ENCODE measurements around the gene XKR7. TPM values are rescaled to one million over a fixed set of nuclear protein-coding genes. Genes with fewer than 3 reads are reported as not detected.

Gene XKR7
- total and polyA plus RNA-seq, 9 donors, result 0.04 to 0.21 (median 0.07) TPM

Other genes with a start within 250 kb of the XKR7 start
- gene BCL2L1, start 245.3 kb upstream of the XKR7 start, total RNA-seq, result 27.5 TPM
- 10 to 100 TPM; 34.8 to 48.2 (median 41.3) TPM for gene BCL2L1, start 245.3 kb upstream of the XKR7 start, polyA plus RNA-seq (ENCODE audit: insufficient read depth in 1 of 8, insufficient read length in 8 of 8, low replicate concordance in 1 of 8)
- gene TPX2, start 228.9 kb upstream of the XKR7 start, total RNA-seq, result 21.9 TPM
- 10 to 100 TPM; 21.4 to 42.7 (median 31.3) TPM for gene TPX2, start 228.9 kb upstream of the XKR7 start, polyA plus RNA-seq (ENCODE audit: insufficient read depth in 1 of 8, insufficient read length in 8 of 8, low replicate concordance in 1 of 8)
- 39.5 TPM for gene MYLK2, start 148.8 kb upstream of the XKR7 start, total RNA-seq
- 10 to 100 TPM; 35.0 to 65.5 (median 43.4) TPM for gene MYLK2, start 148.8 kb upstream of the XKR7 start, polyA plus RNA-seq (ENCODE audit: insufficient read depth in 1 of 8, insufficient read length in 8 of 8, low replicate concordance in 1 of 8)
- gene FOXS1, start 122.5 kb upstream of the XKR7 start, total RNA-seq, result 6.0 TPM
- gene FOXS1, start 122.5 kb upstream of the XKR7 start, polyA plus RNA-seq (ENCODE audit: insufficient read depth in 1 of 8, insufficient read length in 8 of 8, low replicate concordance in 1 of 8), result 10 to 100 TPM in 2 of 8 donors, 1 to 10 TPM in 6; 4.5 to 11.7 (median 7.1) TPM
- 1.6 TPM for gene DUSP15, start 97.6 kb upstream of the XKR7 start, total RNA-seq
- gene DUSP15, start 97.6 kb upstream of the XKR7 start, polyA plus RNA-seq (ENCODE audit: insufficient read depth in 1 of 8, insufficient read length in 8 of 8, low replicate concordance in 1 of 8), result 1 to 10 TPM; 1.9 to 5.1 (median 2.6) TPM
- 0.09 TPM for gene TTLL9, start 97.5 kb upstream of the XKR7 start, total RNA-seq
- gene TTLL9, start 97.5 kb upstream of the XKR7 start, polyA plus RNA-seq (ENCODE audit: insufficient read depth in 1 of 8, insufficient read length in 8 of 8, low replicate concordance in 1 of 8), result under 1 TPM in 7 of 8 donors, not detected in 1; 0.11 to 0.35 (median 0.23) TPM
- gene PDRG1, start 16.1 kb upstream of the XKR7 start, total RNA-seq, result 10.9 TPM
- gene PDRG1, start 16.1 kb upstream of the XKR7 start, polyA plus RNA-seq (ENCODE audit: insufficient read depth in 1 of 8, insufficient read length in 8 of 8, low replicate concordance in 1 of 8), result 10 to 100 TPM; 16.1 to 18.8 (median 17.6) TPM
- 4.9 TPM for gene CCM2L, start 42.3 kb downstream of the XKR7 start, total RNA-seq
- 1 to 10 TPM; 5.0 to 7.8 (median 6.1) TPM for gene CCM2L, start 42.3 kb downstream of the XKR7 start, polyA plus RNA-seq (ENCODE audit: insufficient read depth in 1 of 8, insufficient read length in 8 of 8, low replicate concordance in 1 of 8)
- gene HCK, start 84.1 kb downstream of the XKR7 start, total RNA-seq, result 4.9 TPM
- gene HCK, start 84.1 kb downstream of the XKR7 start, polyA plus RNA-seq (ENCODE audit: insufficient read depth in 1 of 8, insufficient read length in 8 of 8, low replicate concordance in 1 of 8), result 1 to 10 TPM; 4.4 to 6.3 (median 4.4) TPM
- 25.7 TPM for gene TM9SF4, start 141.6 kb downstream of the XKR7 start, total RNA-seq
- gene TM9SF4, start 141.6 kb downstream of the XKR7 start, polyA plus RNA-seq (ENCODE audit: insufficient read depth in 1 of 8, insufficient read length in 8 of 8, low replicate concordance in 1 of 8), result 10 to 100 TPM; 34.3 to 55.4 (median 44.1) TPM
- gene PLAGL2, start 239.6 kb downstream of the XKR7 start, total RNA-seq, result 3.3 TPM
- 10 to 100 TPM; 10.8 to 16.5 (median 14.0) TPM for gene PLAGL2, start 239.6 kb downstream of the XKR7 start, polyA plus RNA-seq (ENCODE audit: insufficient read depth in 1 of 8, insufficient read length in 8 of 8, low replicate concordance in 1 of 8)
- gene POFUT1, start 239.7 kb downstream of the XKR7 start, total RNA-seq, result 25.5 TPM
- gene POFUT1, start 239.7 kb downstream of the XKR7 start, polyA plus RNA-seq (ENCODE audit: insufficient read depth in 1 of 8, insufficient read length in 8 of 8, low replicate concordance in 1 of 8), result 10 to 100 TPM; 23.2 to 39.1 (median 31.1) TPM

Measured in muscle of leg (tissue), 9 donors.